Omental fat pad (tissue), 4 donors: ENCODE data around the gene ATP8B1. TPM values are rescaled to one million over a fixed set of nuclear protein-coding genes. Genes with fewer than 3 reads are reported as not detected.

Source experiments
- ATAC-seq: fragments of 150-250 bp; one replicate; pipeline ENCODE4 v1.9.1; 2016; ENCODE audit warnings: mild to moderate bottlenecking, moderate library complexity; ENCODE audit not compliant: low FRiP score
- DNase-seq: peaks from one replicate; pipeline ENCODE4 v3.0.0-alpha.2; 2019; ENCODE audit warnings: low spot score
- CTCF ChIP-seq, 3 donors: fragments of 450-650 bp; IDR thresholded peaks; one replicate each; pipeline ENCODE4 v1.5.1; 2016 to 2017; ENCODE audit warnings: antibody characterized with exemption in 3 of 3, mild to moderate bottlenecking in 3 of 3, moderate library complexity in 2 of 3
- total RNA-seq, 4 donors: library from RNA; depleted of rRNA; stranded (reverse); fragments of >200 nt; gene quantifications; one replicate each; pipeline ENCODE4 v1.1.0, GENCODE V29; 2016

ATP8B1 gene
- total RNA-seq, 4 donors from 2014 or later = 6.3 to 21.8 (median 7.9) TPM

GRCh38 chr18:57691363-57691762, 111.8 kb downstream of the ATP8B1 start:
- no peak for ATAC-seq

GRCh38 chr18:57687970-57688369, 115.1 kb downstream of the ATP8B1 start:
- no peak for TF ChIP-seq CTCF (IDR thresholded peaks at IDR 0.05)
- ATAC-seq (no peak), DNase-seq (no peak)

More at GRCh38 chr18:57691363-57691762, 111.8 kb downstream of the ATP8B1 start:
- DNase-seq = no peak
- TF ChIP-seq CTCF (IDR thresholded peaks at IDR 0.05) = no peak

- ATAC-seq = no peak
- TF ChIP-seq CTCF (IDR thresholded peaks at IDR 0.05) = no peak
Observed at GRCh38 chr18:57683470-57683869, 119.6 kb downstream of the ATP8B1 start.

GRCh38 chr18:57677262-57678211, 125.6 kb downstream of the ATP8B1 start:
- DNase-seq = no peak
- no peak for TF ChIP-seq CTCF (IDR thresholded peaks at IDR 0.05)
- no peak for ATAC-seq

More at GRCh38 chr18:57683470-57683869, 119.6 kb downstream of the ATP8B1 start:
- no peak for DNase-seq

GRCh38 chr18:57674891-57675290, 128.2 kb downstream of the ATP8B1 start:
- no peak for TF ChIP-seq CTCF (IDR thresholded peaks at IDR 0.05)
- ATAC-seq (no peak), DNase-seq (no peak)

GRCh38 chr18:57670046-57670445, 133.1 kb downstream of the ATP8B1 start:
- no peak for TF ChIP-seq CTCF (IDR thresholded peaks at IDR 0.05)

GRCh38 chr18:57668021-57668420, 135.1 kb downstream of the ATP8B1 start:
- ATAC-seq (no peak), DNase-seq (no peak)
- no peak for TF ChIP-seq CTCF (IDR thresholded peaks at IDR 0.05)

More at GRCh38 chr18:57670046-57670445, 133.1 kb downstream of the ATP8B1 start:
- ATAC-seq (no peak), DNase-seq (no peak)
